Esophagus muscularis mucosa (tissue), 4 donors: Measurements from ENCODE around the gene NRN1. TPM values are rescaled to one million over a fixed set of nuclear protein-coding genes. Genes with fewer than 3 reads are reported as not detected.
"Not testable (repeated sequence)": the region's sequence is repeated elsewhere in the genome, so short reads cannot be mapped to it uniquely, and the experiment has no call there.

Source experiments
- DNase-seq: peaks from one replicate; pipeline ENCODE4 v3.0.0-alpha.2; 2017; ENCODE audit errors: extremely low spot score
- H3K27ac ChIP-seq, 4 donors: fragments of 200-600 bp; sonication (generic); replicated peaks in 1 of 4; 1 replicate in 3 of 4; 2 replicates in 1 of 4; pipeline ENCODE4 v1.5.1; 2016 to 2019; ENCODE audit warnings: mild to moderate bottlenecking in 1 of 4
- H3K27me3 ChIP-seq, 4 donors: fragments of 200-600 bp; sonication (generic); one replicate each; pipeline versions ENCODE4 v1.5.1 to v1.6.0; 2016 to 2019
- H3K36me3 ChIP-seq, 4 donors: fragments of 200-600 bp; sonication (generic); one replicate each; pipeline ENCODE4 v1.5.1; 2016 to 2019
- H3K4me1 ChIP-seq, 4 donors: fragments of 200-600 bp; sonication (generic); one replicate each; pipeline ENCODE4 v1.5.1; 2016 to 2019
- H3K4me3 ChIP-seq, 4 donors: fragments of 200-600 bp; sonication (generic); 1 replicate in 2 of 4; 2 replicates in 2 of 4; pipeline ENCODE4 v1.5.1; 2016 to 2019; ENCODE audit warnings: mild to moderate bottlenecking in 4 of 4, moderate library complexity in 1 of 4
- H3K9me3 ChIP-seq, 4 donors: fragments of 200-600 bp; sonication (generic); 1 replicate in 3 of 4; 2 replicates in 1 of 4; pipeline ENCODE4 v1.5.1; 2016 to 2019
- CTCF ChIP-seq, 3 experiments: fragments of 200-600 bp in 2 of 3; fragments of 450-650 bp in 1 of 3; sonication (generic) in 2 of 3; IDR thresholded peaks; one replicate each; pipeline ENCODE4 v1.5.1; 2017 to 2019; ENCODE audit warnings: antibody characterized with exemption in 3 of 3, mild to moderate bottlenecking in 2 of 3, moderate library complexity in 1 of 3
- EP300 ChIP-seq: sonication (generic); formaldehyde crosslinking; IDR thresholded peaks from one replicate; pipeline ENCODE4 v1.6.1; 2017; ENCODE audit warnings: antibody characterized with exemption
- POLR2A ChIP-seq: fragments of 450-650 bp; IDR thresholded peaks from one replicate; pipeline ENCODE4 v1.6.1; 2017; ENCODE audit warnings: antibody characterized with exemption, moderate library complexity, mild to moderate bottlenecking, low read depth
- POLR2AphosphoS5 ChIP-seq, 2 donors: sonication (generic); formaldehyde crosslinking; IDR thresholded peaks; one replicate each; pipeline ENCODE4 v1.6.1; 2017; ENCODE audit warnings: antibody characterized with exemption in 2 of 2
- WGBS: methylation state at CpG from one replicate; pipeline ENCODE4 v1.1.5; 2018; 5-methylcytosine and 5-hydroxymethylcytosine counted together
- intact Hi-C: fragments of 100-400 bp; cut with DNase I; formaldehyde crosslinking; loops from one replicate; pipeline ENCODE4 v1.15.1; 2023
- total RNA-seq, 4 donors: library from RNA; depleted of rRNA; stranded (reverse); fragments of >200 nt; gene quantifications; one replicate each; pipeline versions ENCODE4 v1.1.0 to v1.2.1, GENCODE V29; 2016

NRN1 gene
- total RNA-seq, 4 donors from 2014 or later: 12.9 to 24.2 (median 19.7) TPM

- Histone ChIP-seq H3K4me1 (peaks cover 6 to 14% (median 13%) of the 10 kb centered on the region in 4 donors), H3K4me3 (no peak overlapping the region), H3K36me3 (no peaks in the 10 kb centered on the region), H3K9me3 (no peaks in the 10 kb centered on the region), H3K27me3 (peaks cover 0 to 6% (median 0%) of the 10 kb centered on the region in 4 donors), H3K27ac (no peak overlapping the region)
- DNase-seq: no peak
- intact Hi-C loops: no loop called here
- 32% methylated on average over 11 of the region's 11 CpGs for WGBS
- TF ChIP-seq CTCF (IDR thresholded peaks at IDR 0.05) (no peak), POLR2AphosphoS5 (IDR thresholded peaks at IDR 0.05) (no peak), POLR2A (no peak), EP300 (no peak)
Measured at GRCh38 chr6:5968817-5969734, 37.6 kb downstream of the NRN1 start.

GRCh38 chr6:5968036-5968435 is 38.7 kb downstream of the NRN1 start:
- H3K36me3 ChIP-seq, H3K9me3 ChIP-seq, H3K4me3 ChIP-seq, intact Hi-C loops, H3K27me3 ChIP-seq, DNase-seq, H3K27ac ChIP-seq: not testable (repeated sequence)
- WGBS: 93% methylated on average over 3 of the region's 3 CpGs
- H3K4me1 ChIP-seq: peaks cover 6 to 14% (median 13%) of the 10 kb centered on the region in 4 donors

DNA sequence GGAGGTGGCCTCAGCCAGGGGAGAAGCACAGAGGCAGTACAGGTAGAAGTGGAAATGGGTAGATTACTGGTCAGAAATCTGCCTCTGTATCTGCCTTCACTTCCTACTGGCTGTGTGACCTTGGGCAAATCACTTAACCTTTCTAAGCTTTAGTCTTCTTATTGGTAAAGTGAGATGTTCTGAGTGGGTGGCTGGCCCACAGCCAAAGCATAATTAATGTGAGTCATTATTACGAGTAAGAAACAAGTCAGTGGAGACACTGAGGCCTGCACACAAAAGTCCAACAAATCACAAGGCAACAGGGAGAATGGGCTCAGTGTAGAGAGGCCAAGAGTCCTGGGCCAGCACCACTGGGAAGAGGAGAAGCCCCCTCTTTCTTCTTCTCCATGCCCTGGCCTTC is 39.1 kb downstream of the NRN1 start:
- H3K4me1 ChIP-seq: peaks cover 6 to 14% (median 13%) of the 10 kb centered on the region in 4 donors
- WGBS: 50% methylated on average over 1 of the region's 1 CpG

DNA sequence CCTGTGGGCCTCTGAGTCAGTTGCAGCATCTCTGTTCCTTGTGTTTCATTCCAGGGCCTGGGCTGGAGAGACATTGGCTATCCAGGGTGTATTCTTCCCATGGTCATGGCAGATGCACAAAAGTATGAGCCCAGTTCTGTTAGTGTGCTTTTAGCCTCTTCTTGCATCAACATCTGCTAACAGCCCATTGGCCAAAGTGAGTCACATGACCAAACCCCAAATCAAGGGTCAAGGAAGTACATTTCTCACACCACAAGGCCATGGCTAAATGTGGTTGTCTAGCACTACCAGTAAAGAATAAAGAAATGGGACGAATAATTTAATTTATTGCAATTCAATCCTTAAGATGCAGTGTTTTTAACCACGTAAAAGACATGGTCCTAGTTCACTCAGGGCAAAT is 43.9 kb downstream of the NRN1 start:
- intact Hi-C loops: no loop called here
- H3K4me1 ChIP-seq: no peaks in the 10 kb centered on the region
- H3K9me3 ChIP-seq: no peaks in the 10 kb centered on the region
- no peaks in the 10 kb centered on the region for H3K36me3 ChIP-seq
- 92% methylated on average over 2 of the region's 2 CpGs for WGBS
- no peaks in the 10 kb centered on the region for H3K27me3 ChIP-seq
- H3K27ac ChIP-seq: no peak overlapping the region
- H3K4me3 ChIP-seq: no peak overlapping the region
- TF ChIP-seq POLR2A (no peak), EP300 (no peak), POLR2AphosphoS5 (IDR thresholded peaks at IDR 0.05) (no peak), CTCF (IDR thresholded peaks at IDR 0.05) (no peak)
- DNase-seq: no peak

More for the DNA sequence above, 39.1 kb downstream of the NRN1 start:
- intact Hi-C loops: no loop called here
- Histone ChIP-seq H3K4me3 (no peak overlapping the region), H3K27me3 (no peaks in the 10 kb centered on the region), H3K9me3 (no peaks in the 10 kb centered on the region), H3K36me3 (no peaks in the 10 kb centered on the region), H3K27ac (no peak overlapping the region)
- no peak for DNase-seq
- no peak for TF ChIP-seq POLR2AphosphoS5 (IDR thresholded peaks at IDR 0.05)
- no peak for TF ChIP-seq CTCF (IDR thresholded peaks at IDR 0.05)
- no peak for TF ChIP-seq EP300
- TF ChIP-seq POLR2A: no peak

DNA sequence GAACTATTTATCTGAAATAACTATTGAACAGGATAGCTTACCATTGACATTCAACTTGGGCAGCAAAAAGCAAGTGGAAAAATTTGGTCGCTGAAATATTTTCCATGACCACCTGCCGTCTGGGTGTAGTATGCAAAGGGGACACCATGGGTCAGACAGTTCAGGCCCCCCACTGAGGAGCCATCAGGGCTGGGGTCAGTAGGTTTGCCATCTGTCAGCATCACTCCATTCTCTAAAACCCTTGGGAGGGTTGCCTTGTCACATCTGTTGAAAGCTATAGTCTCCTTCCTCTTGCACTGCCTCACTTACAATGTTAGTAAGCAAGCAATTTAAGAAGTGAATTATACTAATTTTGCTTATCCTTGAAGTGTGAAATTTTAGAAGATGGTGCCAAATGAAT is 44.9 kb downstream of the NRN1 start:
- no peaks in the 10 kb centered on the region for H3K27me3 ChIP-seq
- no peak for DNase-seq
- WGBS: 52% methylated on average over 2 of the region's 2 CpGs
- H3K27ac ChIP-seq: no peak overlapping the region
- no peaks in the 10 kb centered on the region for H3K4me1 ChIP-seq
- TF ChIP-seq CTCF (IDR thresholded peaks at IDR 0.05): no peak
- no peak for TF ChIP-seq POLR2AphosphoS5 (IDR thresholded peaks at IDR 0.05)
- TF ChIP-seq EP300: no peak
- no peak for TF ChIP-seq POLR2A
- no peak overlapping the region for H3K4me3 ChIP-seq
- intact Hi-C loops: no loop called here
- H3K36me3 ChIP-seq: no peaks in the 10 kb centered on the region
- H3K9me3 ChIP-seq: no peaks in the 10 kb centered on the region
